ENCODE measurements around the gene ZNF213. TPM values are rescaled to one million over a fixed set of nuclear protein-coding genes. Genes with fewer than 3 reads are reported as not detected.

Gene ZNF213
- polyA plus RNA-seq, 1 donor from 2014 or later, result 5.1 TPM

DNA sequence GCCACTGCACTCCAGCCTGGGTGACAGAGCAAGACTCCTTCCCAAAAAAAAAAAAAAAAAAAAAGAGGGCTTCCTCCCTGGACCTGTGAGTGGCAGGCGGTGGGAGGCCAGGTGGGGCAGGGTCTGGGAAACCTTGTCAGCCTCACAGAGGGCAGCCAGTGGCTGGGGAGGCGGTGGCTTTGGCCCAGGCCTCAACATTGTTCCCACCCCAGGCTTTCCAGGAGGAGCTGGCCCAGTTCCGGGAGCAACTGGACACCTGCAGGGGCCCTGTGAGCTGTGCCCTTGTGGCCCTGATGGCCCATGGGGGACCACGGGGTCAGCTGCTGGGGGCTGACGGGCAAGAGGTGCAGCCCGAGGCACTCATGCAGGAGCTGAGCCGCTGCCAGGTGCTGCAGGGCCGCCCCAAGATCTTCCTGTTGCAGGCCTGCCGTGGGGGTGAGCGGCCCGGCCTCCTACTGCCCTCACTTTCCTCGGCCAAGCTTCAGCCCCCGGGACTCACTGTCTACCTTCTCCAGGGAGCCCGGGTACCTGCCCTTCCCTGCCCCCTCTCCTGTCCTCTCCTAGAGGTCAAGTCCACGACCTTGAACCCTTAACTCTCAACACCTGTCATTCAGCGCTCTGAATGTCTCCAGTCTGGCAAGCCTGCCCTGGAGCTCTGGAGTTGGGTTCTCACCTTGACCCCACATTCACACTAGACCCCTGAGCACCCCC, 12.4 kb downstream of the ZNF213 start:
- H4K20me1 ChIP-seq (ENCODE audit: insufficient read depth), result no peaks in the 10 kb centered on the region
- H3K4me2 ChIP-seq (ENCODE audit: low read length), result no peak overlapping the region
- no peak overlapping the region for H3K4me3 ChIP-seq (ENCODE audit: low read length)
- H3K36me3 ChIP-seq (ENCODE audit: insufficient read depth, low read length), result no peaks in the 10 kb centered on the region
- no peaks in the 10 kb centered on the region for H3K9me3 ChIP-seq (ENCODE audit: low read length)
- H3K9me2 ChIP-seq (ENCODE audit: insufficient read depth, low read length), result no peaks in the 10 kb centered on the region
- H3K9ac ChIP-seq (ENCODE audit: low read length), result no peak overlapping the region
- no peak overlapping the region for H3K27ac ChIP-seq (ENCODE audit: low read length)
- H3F3A ChIP-seq (ENCODE audit: insufficient read depth, low read length, poor library complexity, severe bottlenecking), result peaks cover 4% of the 10 kb centered on the region
- TF ChIP-seq TAF1 (IDR thresholded peaks at IDR 0.05; ENCODE audit: low read depth), result no peak
- TF ChIP-seq, protein P1, sequence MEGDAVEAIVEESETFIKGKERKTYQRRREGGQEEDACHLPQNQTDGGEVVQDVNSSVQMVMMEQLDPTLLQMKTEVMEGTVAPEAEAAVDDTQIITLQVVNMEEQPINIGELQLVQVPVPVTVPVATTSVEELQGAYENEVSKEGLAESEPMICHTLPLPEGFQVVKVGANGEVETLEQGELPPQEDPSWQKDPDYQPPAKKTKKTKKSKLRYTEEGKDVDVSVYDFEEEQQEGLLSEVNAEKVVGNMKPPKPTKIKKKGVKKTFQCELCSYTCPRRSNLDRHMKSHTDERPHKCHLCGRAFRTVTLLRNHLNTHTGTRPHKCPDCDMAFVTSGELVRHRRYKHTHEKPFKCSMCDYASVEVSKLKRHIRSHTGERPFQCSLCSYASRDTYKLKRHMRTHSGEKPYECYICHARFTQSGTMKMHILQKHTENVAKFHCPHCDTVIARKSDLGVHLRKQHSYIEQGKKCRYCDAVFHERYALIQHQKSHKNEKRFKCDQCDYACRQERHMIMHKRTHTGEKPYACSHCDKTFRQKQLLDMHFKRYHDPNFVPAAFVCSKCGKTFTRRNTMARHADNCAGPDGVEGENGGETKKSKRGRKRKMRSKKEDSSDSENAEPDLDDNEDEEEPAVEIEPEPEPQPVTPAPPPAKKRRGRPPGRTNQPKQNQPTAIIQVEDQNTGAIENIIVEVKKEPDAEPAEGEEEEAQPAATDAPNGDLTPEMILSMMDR (IDR thresholded peaks at IDR 0.05; ENCODE audit: poor library complexity, severe bottlenecking), result no peak
- no peak for TF ChIP-seq RAD21 (conservative IDR thresholded peaks at IDR 0.05)
- TF ChIP-seq EZH2 (IDR thresholded peaks at IDR 0.05; ENCODE audit: borderline replicate concordance, insufficient read depth, low read length, poor library complexity, severe bottlenecking), result no peak
- no peaks in the 10 kb centered on the region for H3K79me2 ChIP-seq (replicated peaks; ENCODE audit: insufficient read depth, low read length)
- H2AFZ ChIP-seq (ENCODE audit: low read depth, low read length), result no peak overlapping the region
- no peaks in the 10 kb centered on the region for H3K27me3 ChIP-seq (ENCODE audit: insufficient read depth, low read depth, low read length)

DNA sequence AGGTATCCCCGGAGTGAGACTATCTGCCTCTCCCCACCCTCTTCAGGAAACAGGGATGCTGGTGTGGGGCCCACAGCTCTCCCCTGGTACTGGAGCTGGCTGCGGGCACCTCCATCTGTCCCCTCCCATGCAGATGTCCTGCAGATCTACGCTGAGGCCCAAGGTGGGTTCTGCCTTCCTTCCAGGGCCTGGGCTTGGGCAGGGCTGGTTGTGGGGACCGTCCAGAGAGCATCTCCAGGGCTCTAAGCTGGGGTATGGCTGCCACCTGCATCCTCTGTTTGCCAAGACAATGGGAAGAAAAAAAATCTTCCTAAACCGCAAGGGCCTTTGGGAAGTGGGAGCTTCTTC, 12.9 kb downstream of the ZNF213 start:
- H3K27ac ChIP-seq (ENCODE audit: low read length), result no peak overlapping the region
- H2AFZ ChIP-seq (ENCODE audit: low read depth, low read length), result no peak overlapping the region
- H3K4me3 ChIP-seq (ENCODE audit: low read length), result no peak overlapping the region
- no peaks in the 10 kb centered on the region for H3K9me3 ChIP-seq (ENCODE audit: low read length)
- no peaks in the 10 kb centered on the region for H3K27me3 ChIP-seq (ENCODE audit: insufficient read depth, low read depth, low read length)
- no peaks in the 10 kb centered on the region for H3K79me2 ChIP-seq (replicated peaks; ENCODE audit: insufficient read depth, low read length)
- TF ChIP-seq EZH2 (IDR thresholded peaks at IDR 0.05; ENCODE audit: borderline replicate concordance, insufficient read depth, low read length, poor library complexity, severe bottlenecking) (no peak), TAF1 (IDR thresholded peaks at IDR 0.05; ENCODE audit: low read depth) (no peak), RAD21 (conservative IDR thresholded peaks at IDR 0.05) (no peak), SMC3 (conservative IDR thresholded peaks at IDR 0.05; ENCODE audit: poor library complexity) (no peak), EP300 (conservative IDR thresholded peaks at IDR 0.05; ENCODE audit: poor library complexity, severe bottlenecking) (no peak), POLR2AphosphoS5 (IDR thresholded peaks at IDR 0.05) (no peak), MXI1 (conservative IDR thresholded peaks at IDR 0.05; ENCODE audit: poor library complexity, severe bottlenecking) (no peak)
- TF ChIP-seq, protein P1 (IDR thresholded peaks at IDR 0.05; ENCODE audit: poor library complexity, severe bottlenecking), result no peak
- TF ChIP-seq, protein P2, sequence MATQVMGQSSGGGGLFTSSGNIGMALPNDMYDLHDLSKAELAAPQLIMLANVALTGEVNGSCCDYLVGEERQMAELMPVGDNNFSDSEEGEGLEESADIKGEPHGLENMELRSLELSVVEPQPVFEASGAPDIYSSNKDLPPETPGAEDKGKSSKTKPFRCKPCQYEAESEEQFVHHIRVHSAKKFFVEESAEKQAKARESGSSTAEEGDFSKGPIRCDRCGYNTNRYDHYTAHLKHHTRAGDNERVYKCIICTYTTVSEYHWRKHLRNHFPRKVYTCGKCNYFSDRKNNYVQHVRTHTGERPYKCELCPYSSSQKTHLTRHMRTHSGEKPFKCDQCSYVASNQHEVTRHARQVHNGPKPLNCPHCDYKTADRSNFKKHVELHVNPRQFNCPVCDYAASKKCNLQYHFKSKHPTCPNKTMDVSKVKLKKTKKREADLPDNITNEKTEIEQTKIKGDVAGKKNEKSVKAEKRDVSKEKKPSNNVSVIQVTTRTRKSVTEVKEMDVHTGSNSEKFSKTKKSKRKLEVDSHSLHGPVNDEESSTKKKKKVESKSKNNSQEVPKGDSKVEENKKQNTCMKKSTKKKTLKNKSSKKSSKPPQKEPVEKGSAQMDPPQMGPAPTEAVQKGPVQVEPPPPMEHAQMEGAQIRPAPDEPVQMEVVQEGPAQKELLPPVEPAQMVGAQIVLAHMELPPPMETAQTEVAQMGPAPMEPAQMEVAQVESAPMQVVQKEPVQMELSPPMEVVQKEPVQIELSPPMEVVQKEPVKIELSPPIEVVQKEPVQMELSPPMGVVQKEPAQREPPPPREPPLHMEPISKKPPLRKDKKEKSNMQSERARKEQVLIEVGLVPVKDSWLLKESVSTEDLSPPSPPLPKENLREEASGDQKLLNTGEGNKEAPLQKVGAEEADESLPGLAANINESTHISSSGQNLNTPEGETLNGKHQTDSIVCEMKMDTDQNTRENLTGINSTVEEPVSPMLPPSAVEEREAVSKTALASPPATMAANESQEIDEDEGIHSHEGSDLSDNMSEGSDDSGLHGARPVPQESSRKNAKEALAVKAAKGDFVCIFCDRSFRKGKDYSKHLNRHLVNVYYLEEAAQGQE (IDR thresholded peaks at IDR 0.05; ENCODE audit: borderline replicate concordance), result no peak
- H3K36me3 ChIP-seq (ENCODE audit: insufficient read depth, low read length), result no peaks in the 10 kb centered on the region
- H3K9me2 ChIP-seq (ENCODE audit: insufficient read depth, low read length), result no peaks in the 10 kb centered on the region
- no peak overlapping the region for H3K9ac ChIP-seq (ENCODE audit: low read length)
- H4K20me1 ChIP-seq (ENCODE audit: insufficient read depth), result no peaks in the 10 kb centered on the region
- H3F3A ChIP-seq (ENCODE audit: insufficient read depth, low read length, poor library complexity, severe bottlenecking), result peaks cover 6% of the 10 kb centered on the region
- no peak overlapping the region for H3K4me2 ChIP-seq (ENCODE audit: low read length)
